GM12801 (cell line): ENCODE measurements around the gene FER1L5.

Experiments used
- TF ChIP-seq, protein P1 (sequence below): IDR thresholded peaks from one replicate; pipeline ENCODE4 v1.5.1; 2011; ENCODE audit warnings: control low read depth; ENCODE audit not compliant: insufficient read length; ENCODE audit errors: extremely low read depth

FER1L5 gene

DNA sequence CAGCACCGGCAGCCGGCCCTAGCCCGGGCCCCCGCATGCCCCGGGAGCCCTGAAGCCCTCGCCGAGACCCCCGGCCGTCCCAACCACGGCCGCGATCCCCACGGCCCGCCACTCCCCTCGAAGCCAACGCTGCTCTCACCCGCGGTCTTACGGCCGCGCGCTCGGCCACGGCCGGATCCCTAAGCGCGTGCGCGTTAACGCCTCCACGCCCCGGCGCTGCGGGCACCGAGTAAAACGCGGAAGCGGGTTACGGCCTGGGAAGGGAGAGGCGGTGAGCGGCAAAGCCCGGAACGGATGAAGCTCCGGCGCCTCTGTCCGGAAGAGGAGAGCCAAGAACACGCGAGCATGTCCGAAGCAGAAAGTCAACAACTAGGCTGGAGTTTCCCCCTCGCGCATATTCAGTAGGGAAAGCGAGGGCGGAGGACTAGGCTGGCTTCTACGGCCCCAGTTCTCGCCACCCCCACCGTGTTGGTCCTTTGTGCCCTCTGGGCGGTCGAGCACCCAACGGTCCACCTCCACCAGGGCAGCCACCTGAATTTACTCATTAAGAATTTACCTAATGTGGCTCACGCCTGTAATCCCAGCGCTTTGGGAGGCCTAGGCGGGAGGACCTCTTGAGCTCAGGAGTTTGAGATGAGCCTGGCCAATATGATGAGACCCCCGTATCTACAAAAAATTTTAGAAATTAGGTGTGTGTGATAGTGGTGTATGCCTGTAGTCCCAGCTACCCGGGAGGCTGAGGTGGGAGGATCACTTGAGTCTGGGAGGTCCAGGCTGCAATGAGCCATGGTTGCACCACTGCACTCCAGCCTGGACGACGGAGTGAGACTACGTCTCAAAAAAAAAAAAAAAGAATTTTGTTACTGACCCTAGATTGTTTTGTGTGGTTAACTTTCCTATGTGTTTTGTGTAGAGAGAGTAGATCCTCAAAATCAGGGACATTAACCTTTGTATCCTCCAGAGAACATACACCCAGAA, 4.1 kb upstream of the FER1L5 start, which contains the start of gene KANSL3:
KANSL3 (minus strand) TSS at position 169 of the 978 bp plus-strand sequence. CDS start 1,177 bp downstream, outside the sequence.
- TF ChIP-seq, protein P1, sequence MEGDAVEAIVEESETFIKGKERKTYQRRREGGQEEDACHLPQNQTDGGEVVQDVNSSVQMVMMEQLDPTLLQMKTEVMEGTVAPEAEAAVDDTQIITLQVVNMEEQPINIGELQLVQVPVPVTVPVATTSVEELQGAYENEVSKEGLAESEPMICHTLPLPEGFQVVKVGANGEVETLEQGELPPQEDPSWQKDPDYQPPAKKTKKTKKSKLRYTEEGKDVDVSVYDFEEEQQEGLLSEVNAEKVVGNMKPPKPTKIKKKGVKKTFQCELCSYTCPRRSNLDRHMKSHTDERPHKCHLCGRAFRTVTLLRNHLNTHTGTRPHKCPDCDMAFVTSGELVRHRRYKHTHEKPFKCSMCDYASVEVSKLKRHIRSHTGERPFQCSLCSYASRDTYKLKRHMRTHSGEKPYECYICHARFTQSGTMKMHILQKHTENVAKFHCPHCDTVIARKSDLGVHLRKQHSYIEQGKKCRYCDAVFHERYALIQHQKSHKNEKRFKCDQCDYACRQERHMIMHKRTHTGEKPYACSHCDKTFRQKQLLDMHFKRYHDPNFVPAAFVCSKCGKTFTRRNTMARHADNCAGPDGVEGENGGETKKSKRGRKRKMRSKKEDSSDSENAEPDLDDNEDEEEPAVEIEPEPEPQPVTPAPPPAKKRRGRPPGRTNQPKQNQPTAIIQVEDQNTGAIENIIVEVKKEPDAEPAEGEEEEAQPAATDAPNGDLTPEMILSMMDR = no peak

DNA sequence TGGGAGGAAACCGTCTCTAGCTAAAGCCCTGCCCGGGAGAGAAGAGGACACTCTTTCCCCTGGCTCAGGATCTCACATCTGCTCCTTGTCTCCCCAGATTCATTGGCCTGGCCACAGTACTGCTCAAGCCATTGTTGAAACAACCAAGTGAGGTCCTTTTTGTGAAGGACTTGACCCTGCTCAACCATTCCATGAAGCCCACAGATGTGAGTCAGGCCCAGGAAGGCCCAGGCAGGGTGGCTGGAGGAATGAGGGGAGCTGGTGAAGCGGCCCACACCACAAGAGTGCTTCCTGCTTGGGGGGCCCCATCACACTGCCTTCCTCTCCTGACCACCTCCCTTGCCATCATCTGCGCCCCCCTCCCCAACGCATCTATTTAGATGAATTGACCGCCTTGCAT, 5.1 kb downstream of the FER1L5 start:
- TF ChIP-seq, protein P1 = no peak

DNA sequence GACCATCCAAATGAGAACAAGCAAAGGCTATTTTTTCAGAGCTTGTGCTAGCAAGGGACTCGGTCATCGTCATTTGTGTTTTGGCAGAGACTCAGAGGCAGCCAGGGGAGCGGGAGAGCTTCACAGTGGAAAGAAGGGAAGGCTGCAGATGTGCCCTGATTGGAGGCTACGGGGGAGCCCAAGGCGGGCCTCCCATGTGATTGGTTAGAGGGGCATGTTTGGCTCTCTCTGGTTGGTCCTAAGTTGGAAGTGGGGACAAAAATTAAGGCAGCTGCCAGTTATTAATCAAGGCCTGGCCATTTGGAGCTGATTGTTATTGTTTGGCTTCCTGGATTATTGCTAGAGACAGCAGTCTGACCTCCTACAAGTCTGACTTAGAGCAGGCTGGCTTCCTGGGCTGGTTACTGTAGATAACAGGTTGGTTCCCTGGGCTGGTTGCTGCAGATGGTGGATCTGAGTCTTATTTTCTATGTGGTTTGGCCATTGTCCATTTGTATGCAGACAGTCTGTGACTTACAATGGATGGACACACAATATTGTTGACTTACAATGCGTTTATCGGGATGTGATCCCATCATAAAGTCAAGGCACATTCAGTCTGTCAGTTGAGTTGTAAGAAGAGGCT, 5.9 kb downstream of the FER1L5 start:
- TF ChIP-seq, protein P1 = no peak

DNA sequence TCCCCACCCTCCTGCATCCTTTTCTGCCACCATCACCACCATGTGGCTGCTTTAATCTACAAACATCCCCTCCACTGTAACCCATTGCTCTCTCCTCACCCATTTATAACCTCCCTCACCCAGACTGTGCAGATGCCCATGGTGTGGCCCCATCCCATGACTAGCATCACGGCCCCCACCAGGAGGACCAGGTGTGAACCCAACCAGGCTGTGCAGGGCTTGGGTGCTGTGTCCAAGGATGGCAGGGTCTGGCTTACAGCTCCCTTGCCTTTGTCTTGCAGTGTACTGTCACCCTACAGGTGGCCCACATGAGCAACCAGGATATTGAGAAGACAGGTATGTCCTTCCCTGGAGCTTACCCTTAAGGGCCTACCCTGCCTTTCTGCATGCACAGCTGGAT, 6.8 kb downstream of the FER1L5 start:
- TF ChIP-seq, protein P1 = no peak

DNA sequence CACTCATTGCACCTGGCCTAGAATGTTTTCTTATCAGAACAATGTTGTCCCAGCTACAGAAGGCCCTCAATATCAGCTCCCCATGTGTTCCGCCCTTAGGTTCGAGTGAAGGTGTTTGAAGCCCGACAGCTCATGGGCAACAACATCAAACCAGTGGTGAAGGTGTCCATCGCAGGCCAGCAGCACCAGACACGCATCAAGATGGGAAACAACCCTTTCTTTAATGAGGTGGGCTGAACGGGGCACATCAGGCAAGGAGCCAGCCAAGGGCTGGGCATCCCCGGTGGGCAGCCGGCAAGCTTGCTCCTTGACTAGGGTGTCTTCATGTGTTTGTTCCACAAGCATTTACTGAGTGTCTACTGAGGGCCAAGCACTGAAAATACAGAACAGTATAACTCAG, 9.2 kb downstream of the FER1L5 start:
- TF ChIP-seq, protein P1 = no peak

GRCh38 chr2:96655526-96655925, 13.0 kb downstream of the FER1L5 start:
- TF ChIP-seq, protein P1 = no peak

DNA sequence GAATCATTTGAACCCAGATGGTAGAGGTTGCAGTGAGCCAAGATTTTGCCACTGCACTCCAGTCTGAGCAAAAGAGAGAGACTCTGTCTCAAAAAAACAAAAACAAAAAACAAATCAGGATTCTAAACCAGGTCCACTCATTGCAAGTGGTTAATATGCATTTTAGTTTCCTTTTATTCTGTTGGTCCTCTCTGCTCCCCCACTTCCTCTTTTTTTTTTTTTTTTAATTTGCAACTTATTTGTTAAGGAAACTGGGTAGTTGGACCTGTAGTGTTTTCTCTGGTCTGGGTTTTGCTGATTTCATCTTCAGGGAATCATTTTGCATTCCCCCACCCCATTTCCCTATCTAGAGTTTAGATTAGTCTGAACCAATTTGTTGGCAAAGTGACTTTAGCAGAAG, 14.0 kb downstream of the FER1L5 start:
- TF ChIP-seq, protein P1 = no peak
